Testis (tissue), 3 donors: ENCODE data around the gene WDR83. TPM values are rescaled to one million over a fixed set of nuclear protein-coding genes. Genes with fewer than 3 reads are reported as not detected.
A peak's percentile ranks its signal among the peaks of the same experiment; 100 is the strongest.
"Not testable (repeated sequence)": the region's sequence is repeated elsewhere in the genome, so short reads cannot be mapped to it uniquely, and the experiment has no call there.

Experiments
- DNase-seq: peaks from one replicate; pipeline ENCODE4 v3.0.0-alpha.2; 2019
- H3K27ac ChIP-seq, 2 donors: fragments of 200-600 bp; sonication (generic); one replicate each; pipeline ENCODE4 v1.5.1; 2019
- H3K27me3 ChIP-seq: fragments of 200-600 bp; sonication (generic); one replicate; pipeline ENCODE4 v1.5.1; 2019
- H3K36me3 ChIP-seq: fragments of 200-600 bp; sonication (generic); one replicate; pipeline ENCODE4 v1.5.1; 2017; ENCODE audit warnings: low read depth; ENCODE audit errors: missing control alignments
- H3K4me1 ChIP-seq: fragments of 200-600 bp; sonication (generic); one replicate; pipeline ENCODE4 v1.5.1; 2019
- H3K4me3 ChIP-seq, 2 donors: fragments of 200-600 bp; sonication (generic); one replicate each; pipeline ENCODE4 v1.5.1; 2017 to 2019
- H3K9me3 ChIP-seq: fragments of 200-600 bp; sonication (generic); one replicate; pipeline ENCODE4 v1.5.1; 2017
- POLR2A ChIP-seq: fragments of 450-650 bp; IDR thresholded peaks from one replicate; pipeline ENCODE4 v1.6.1; 2017; ENCODE audit warnings: antibody characterized with exemption, mild to moderate bottlenecking, moderate library complexity
- WGBS, 2 donors: methylation state at CpG; one replicate each; pipeline ENCODE4 v1.1.5; 2018; 5-methylcytosine and 5-hydroxymethylcytosine counted together
- intact Hi-C: fragments of 100-400 bp; cut with DNase I; formaldehyde crosslinking; loops from one replicate; pipeline ENCODE4 v1.15.1; 2023; ENCODE audit warnings: low total_unique reads
- polyA plus RNA-seq: library from polyadenylated mRNA; stranded (reverse); fragments of 350-450 nt; fragmentation: Illumina TruSeq; extraction: RNeasy Lipid Tissue Mini Kit (QIAGEN cat#74804); gene quantifications from one replicate; pipeline ENCODE4 v1.2.3, GENCODE V29; 2014; ENCODE audit warnings: low read depth, low replicate concordance; ENCODE audit not compliant: insufficient read depth
- total RNA-seq, 2 donors: library from RNA; depleted of rRNA; stranded (reverse); fragments of >200 nt; gene quantifications; one replicate each; pipeline ENCODE4 v1.2.3, GENCODE V29; 2016
- TF ChIP-seq, protein P1 (sequence below), 3 experiments: fragments of 450-650 bp in 2 of 3; fragments of 200-600 bp in 1 of 3; sonication (generic) in 1 of 3; IDR thresholded peaks; one replicate each; pipeline ENCODE4 v1.5.1; 2016 to 2019; ENCODE audit warnings: antibody characterized with exemption in 3 of 3, mild to moderate bottlenecking in 2 of 3, moderate library complexity in 1 of 3

WDR83 gene
- total and polyA plus RNA-seq, 3 donors from 2014 or later: 15.8 to 23.2 (median 18.3) TPM

DNA sequence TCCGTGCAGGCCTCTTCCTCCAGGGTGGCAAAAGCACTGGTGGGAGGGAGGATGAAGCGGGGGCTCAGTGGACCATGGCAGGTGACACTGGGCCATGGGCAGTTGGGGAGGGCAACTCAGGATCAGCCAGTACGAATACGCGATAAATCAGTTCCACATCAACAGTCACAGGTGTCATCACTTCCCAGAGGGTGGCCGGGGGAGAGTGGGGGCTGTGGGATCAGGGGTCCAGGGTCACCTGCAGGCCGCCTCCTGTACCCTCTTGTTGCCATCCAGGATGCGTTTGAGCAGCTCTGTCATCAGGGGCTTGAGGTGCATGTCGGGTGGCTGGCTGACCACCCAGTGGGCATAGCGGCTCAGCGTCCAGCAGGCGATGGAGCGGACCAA is 39.7 kb downstream of the WDR83 start:
- no peaks in the 10 kb centered on the region for H3K36me3 ChIP-seq
- no peak for DNase-seq
- TF ChIP-seq, protein P1, sequence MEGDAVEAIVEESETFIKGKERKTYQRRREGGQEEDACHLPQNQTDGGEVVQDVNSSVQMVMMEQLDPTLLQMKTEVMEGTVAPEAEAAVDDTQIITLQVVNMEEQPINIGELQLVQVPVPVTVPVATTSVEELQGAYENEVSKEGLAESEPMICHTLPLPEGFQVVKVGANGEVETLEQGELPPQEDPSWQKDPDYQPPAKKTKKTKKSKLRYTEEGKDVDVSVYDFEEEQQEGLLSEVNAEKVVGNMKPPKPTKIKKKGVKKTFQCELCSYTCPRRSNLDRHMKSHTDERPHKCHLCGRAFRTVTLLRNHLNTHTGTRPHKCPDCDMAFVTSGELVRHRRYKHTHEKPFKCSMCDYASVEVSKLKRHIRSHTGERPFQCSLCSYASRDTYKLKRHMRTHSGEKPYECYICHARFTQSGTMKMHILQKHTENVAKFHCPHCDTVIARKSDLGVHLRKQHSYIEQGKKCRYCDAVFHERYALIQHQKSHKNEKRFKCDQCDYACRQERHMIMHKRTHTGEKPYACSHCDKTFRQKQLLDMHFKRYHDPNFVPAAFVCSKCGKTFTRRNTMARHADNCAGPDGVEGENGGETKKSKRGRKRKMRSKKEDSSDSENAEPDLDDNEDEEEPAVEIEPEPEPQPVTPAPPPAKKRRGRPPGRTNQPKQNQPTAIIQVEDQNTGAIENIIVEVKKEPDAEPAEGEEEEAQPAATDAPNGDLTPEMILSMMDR (IDR thresholded peaks at IDR 0.05): no peak
- TF ChIP-seq POLR2A: no peak
- no peak overlapping the region for H3K27ac ChIP-seq
- H3K27me3 ChIP-seq: no peaks in the 10 kb centered on the region
- H3K9me3 ChIP-seq: no peaks in the 10 kb centered on the region
- WGBS, 2 donors: 84 to 85% methylated on average over 7 to 13 of the region's 13 CpGs
- H3K4me3 ChIP-seq: no peak overlapping the region
- no peaks in the 10 kb centered on the region for H3K4me1 ChIP-seq
- intact Hi-C loops: no loop called here

DNA sequence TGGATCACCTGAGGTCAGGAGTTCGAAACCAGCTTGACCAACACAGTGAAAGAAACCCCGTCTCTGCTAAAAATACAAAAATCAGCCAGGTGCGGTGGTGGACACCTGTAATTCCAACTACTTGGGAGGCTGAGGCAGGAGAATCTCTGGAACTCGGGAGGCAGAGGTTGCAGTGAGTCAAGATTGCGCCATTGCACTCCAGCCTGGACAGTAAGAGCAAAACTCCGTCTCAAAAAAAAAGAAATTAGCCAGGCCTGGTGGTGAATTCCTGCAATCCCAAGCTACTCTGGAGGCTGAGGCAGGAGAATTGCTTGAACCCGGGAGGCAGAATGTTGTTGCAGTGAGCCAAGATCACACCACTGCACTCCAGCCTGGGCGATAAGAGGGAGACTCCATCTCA is 42.0 kb downstream of the WDR83 start:
- Histone ChIP-seq H3K36me3 (no peaks in the 10 kb centered on the region), H3K4me1 (no peaks in the 10 kb centered on the region), H3K27ac (no peak overlapping the region), H3K4me3 (no peak overlapping the region), H3K27me3 (no peaks in the 10 kb centered on the region), H3K9me3 (no peaks in the 10 kb centered on the region)
- no peak for TF ChIP-seq POLR2A
- TF ChIP-seq, protein P1 (IDR thresholded peaks at IDR 0.05): no peak
- WGBS, 2 donors: 94% methylated on average over 8 of the region's 8 CpGs
- intact Hi-C loops: no loop called here
- no peak for DNase-seq

DNA sequence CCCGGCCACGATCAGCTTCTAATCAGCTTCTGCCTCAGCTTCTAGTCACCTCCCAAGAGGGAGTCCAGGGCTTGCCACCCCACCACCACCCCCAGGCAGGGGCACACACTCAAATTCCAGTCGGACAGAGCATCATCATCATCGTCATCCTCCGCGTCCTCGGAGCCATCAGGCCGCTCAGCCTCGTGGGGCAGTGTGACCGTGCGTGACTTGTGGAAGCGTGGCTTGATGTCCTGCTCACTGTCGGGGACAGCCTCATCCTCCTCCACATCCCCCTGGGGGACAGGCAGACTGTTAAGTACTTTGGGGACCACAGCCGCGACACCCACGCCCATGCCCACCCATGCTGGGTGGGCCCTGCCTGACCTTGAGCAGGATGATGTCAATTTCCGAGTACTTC is 44.6 kb downstream of the WDR83 start:
- DNase-seq: no peak
- Histone ChIP-seq H3K27me3 (no peaks in the 10 kb centered on the region), H3K4me3 (no peak overlapping the region), H3K4me1 (no peaks in the 10 kb centered on the region), H3K36me3 (peaks cover 3% of the 10 kb centered on the region), H3K27ac (no peak overlapping the region), H3K9me3 (no peaks in the 10 kb centered on the region)
- 72 to 81% methylated on average over 7 to 17 of the region's 17 CpGs for WGBS, 2 donors
- intact Hi-C loops: no loop called here
- no peak for TF ChIP-seq POLR2A

DNA sequence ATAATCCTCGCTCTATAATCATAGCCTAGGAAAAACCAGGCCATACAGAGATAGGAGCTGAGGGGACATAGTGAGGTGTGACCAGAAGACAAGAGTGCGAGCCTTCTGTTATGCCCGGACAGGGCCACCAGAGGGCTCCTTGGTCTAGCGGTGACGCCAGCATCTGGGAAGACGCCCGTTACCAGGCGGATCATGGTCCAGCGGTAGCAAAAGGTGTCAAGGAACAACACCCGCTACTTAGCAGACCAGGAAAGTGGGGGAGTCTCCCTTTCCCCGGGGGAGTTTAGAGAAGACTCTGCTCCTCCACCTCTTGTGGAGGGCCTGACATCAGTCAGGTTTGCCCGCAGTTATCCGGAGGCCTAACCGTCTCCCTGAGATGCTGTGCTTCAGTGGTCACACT is 45.5 kb downstream of the WDR83 start:
- H3K4me3 ChIP-seq, intact Hi-C loops, H3K36me3 ChIP-seq, H3K4me1 ChIP-seq, H3K9me3 ChIP-seq, H3K27ac ChIP-seq, H3K27me3 ChIP-seq: not testable (repeated sequence)
- 47 to 61% methylated on average over 11 of the region's 14 CpGs for WGBS, 2 donors
- TF ChIP-seq, protein P1 (IDR thresholded peaks at IDR 0.05): peak in 1 of 3 experiments; percentile 49
- peak; percentile 54 for DNase-seq

DNA sequence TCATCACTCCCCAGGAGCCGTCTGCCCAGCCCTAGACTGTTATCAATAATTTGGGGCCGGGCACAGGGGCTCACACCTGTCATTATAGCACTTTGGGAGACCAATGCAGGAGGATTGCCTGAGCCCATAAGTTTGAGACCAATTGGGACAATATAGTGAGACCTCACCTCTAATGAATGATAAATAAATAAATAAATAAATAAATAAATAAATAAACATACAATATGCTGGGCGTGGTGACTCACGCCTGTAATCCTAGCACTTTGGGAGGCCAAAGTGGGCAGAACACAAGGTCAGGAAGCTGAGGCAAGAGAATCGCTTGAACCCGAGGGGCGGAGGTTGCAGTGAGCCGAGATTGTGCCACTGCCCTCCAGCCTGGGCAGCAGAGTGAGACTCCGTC is 46.7 kb downstream of the WDR83 start:
- DNase-seq, H3K36me3 ChIP-seq, H3K4me1 ChIP-seq, intact Hi-C loops, H3K4me3 ChIP-seq, H3K9me3 ChIP-seq, H3K27ac ChIP-seq, H3K27me3 ChIP-seq: not testable (repeated sequence)
- WGBS, 2 donors: 93 to 95% methylated on average over 9 of the region's 9 CpGs

DNA sequence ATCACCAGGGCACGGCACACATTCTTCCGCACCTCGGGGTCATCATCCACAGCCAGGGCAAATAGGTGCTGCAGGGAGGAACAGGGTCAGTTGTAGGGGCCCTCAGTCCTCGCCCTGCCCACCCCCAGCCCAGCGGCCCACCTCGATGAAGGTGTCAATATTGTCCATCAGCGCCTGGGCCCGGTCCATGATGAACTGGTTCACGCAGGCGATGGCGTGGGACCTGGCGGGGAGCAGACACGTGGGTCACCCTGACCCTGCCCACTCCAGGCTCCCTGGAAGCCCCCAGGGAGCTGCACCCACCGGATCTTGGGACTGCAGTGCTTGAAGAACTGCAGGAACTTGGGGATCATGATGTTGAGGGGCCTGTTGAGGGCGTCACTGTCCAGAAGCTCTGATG is 48.5 kb downstream of the WDR83 start:
- Histone ChIP-seq H3K27me3 (no peaks in the 10 kb centered on the region), H3K36me3 (peaks cover 3% of the 10 kb centered on the region), H3K4me1 (peaks cover under 1% of the 10 kb centered on the region), H3K27ac (no peak overlapping the region), H3K4me3 (no peak overlapping the region), H3K9me3 (no peaks in the 10 kb centered on the region)
- DNase-seq: no peak
- TF ChIP-seq, protein P1 (IDR thresholded peaks at IDR 0.05): no peak
- TF ChIP-seq POLR2A: no peak
- WGBS, 2 donors: 89% methylated on average over 15 of the region's 15 CpGs; no CpG with 5 or more reads in 1 of the 2 donors
- intact Hi-C loops: no loop called here
